Measurements from ENCODE around the gene RAB5A. TPM values are rescaled to one million over a fixed set of nuclear protein-coding genes. Genes with fewer than 3 reads are reported as not detected.

RAB5A gene
- total and polyA plus RNA-seq, 12 donors: 33.9 to 80.9 (median 64.5) TPM

- H3K4me1 ChIP-seq: peaks cover 0 to 11% (median 0%) of the 10 kb centered on the region in 9 donors
- H3K9me3 ChIP-seq: peaks cover 0 to 5% (median 0%) of the 10 kb centered on the region in 11 donors
- TF ChIP-seq CTCF (IDR thresholded peaks at IDR 0.05): no peak
- no peak overlapping the region for H3K27ac ChIP-seq
- no peak for ATAC-seq
- no peak overlapping the region for H3K4me3 ChIP-seq
- no peaks in the 10 kb centered on the region for H3K36me3 ChIP-seq
- H3K27me3 ChIP-seq: no peaks in the 10 kb centered on the region
- DNase-seq: no peak
- 74 to 76% methylated on average over 5 of the region's 5 CpGs for WGBS, 2 donors
- intact Hi-C loops (cut with DNase I): no loop called here
These were observed 45.6 kb upstream of the RAB5A start for GRCh38 chr3:19901337-19901736.

GRCh38 chr3:19901918-19902317, 45.0 kb upstream of the RAB5A start:
- peaks cover 0 to 11% (median 3%) of the 10 kb centered on the region in 11 donors for H3K9me3 ChIP-seq
- no peak overlapping the region for H3K27ac ChIP-seq
- no peak for TF ChIP-seq CTCF (IDR thresholded peaks at IDR 0.05)
- 73% methylated on average over 4 of the region's 4 CpGs for WGBS, 2 donors
- H3K4me1 ChIP-seq: peaks cover 0 to 11% (median 0%) of the 10 kb centered on the region in 9 donors
- H3K36me3 ChIP-seq: no peaks in the 10 kb centered on the region
- DNase-seq (no peak), ATAC-seq (no peak)
- no peaks in the 10 kb centered on the region for H3K27me3 ChIP-seq
- H3K4me3 ChIP-seq: no peak overlapping the region
- intact Hi-C loops (cut with DNase I): no loop called here

GRCh38 chr3:19903649-19904048, 43.2 kb upstream of the RAB5A start:
- no peak overlapping the region for H3K4me3 ChIP-seq
- intact Hi-C loops (cut with DNase I): no loop called here
- H3K9me3 ChIP-seq: peaks cover 0 to 16% (median 3%) of the 10 kb centered on the region in 11 donors
- WGBS, 2 donors: 71 to 81% methylated on average over 2 of the region's 2 CpGs
- H3K4me1 ChIP-seq: peaks cover 0 to 11% (median 0%) of the 10 kb centered on the region in 9 donors
- ATAC-seq (no peak), DNase-seq (no peak)
- H3K36me3 ChIP-seq: no peaks in the 10 kb centered on the region
- TF ChIP-seq CTCF (IDR thresholded peaks at IDR 0.05): no peak
- H3K27ac ChIP-seq: no peak overlapping the region
- no peaks in the 10 kb centered on the region for H3K27me3 ChIP-seq

- no peak overlapping the region for H3K4me3 ChIP-seq
- H3K27me3 ChIP-seq: no peaks in the 10 kb centered on the region
- DNase-seq (no peak), ATAC-seq (no peak)
- no peaks in the 10 kb centered on the region for H3K36me3 ChIP-seq
- no peaks in the 10 kb centered on the region for H3K4me1 ChIP-seq
- H3K27ac ChIP-seq: no peak overlapping the region
- intact Hi-C loops (cut with DNase I): no loop called here
- TF ChIP-seq CTCF (IDR thresholded peaks at IDR 0.05): no peak
- H3K9me3 ChIP-seq: peaks cover 0 to 45% (median 14%) of the 10 kb centered on the region in 11 donors
- 90 to 93% methylated on average over 3 of the region's 3 CpGs for WGBS, 2 donors
These were observed 39.4 kb upstream of the RAB5A start for GRCh38 chr3:19907523-19907922.

Data from heart right ventricle (tissue), 16 donors.